Breast epithelium (tissue), 3 donors: ENCODE measurements around the gene SP140.

ENCODE experiments used
- POLR2A ChIP-seq: fragments of 450-650 bp; IDR thresholded peaks from one replicate; pipeline ENCODE4 v1.6.1; 2016; ENCODE audit warnings: antibody characterized with exemption, mild to moderate bottlenecking, moderate library complexity
- TF ChIP-seq, protein P1 (sequence below), 3 donors: fragments of 450-650 bp; IDR thresholded peaks; one replicate each; pipeline ENCODE4 v1.5.1; 2016 to 2017; ENCODE audit warnings: antibody characterized with exemption in 3 of 3, mild to moderate bottlenecking in 3 of 3, moderate library complexity in 3 of 3

DNA sequence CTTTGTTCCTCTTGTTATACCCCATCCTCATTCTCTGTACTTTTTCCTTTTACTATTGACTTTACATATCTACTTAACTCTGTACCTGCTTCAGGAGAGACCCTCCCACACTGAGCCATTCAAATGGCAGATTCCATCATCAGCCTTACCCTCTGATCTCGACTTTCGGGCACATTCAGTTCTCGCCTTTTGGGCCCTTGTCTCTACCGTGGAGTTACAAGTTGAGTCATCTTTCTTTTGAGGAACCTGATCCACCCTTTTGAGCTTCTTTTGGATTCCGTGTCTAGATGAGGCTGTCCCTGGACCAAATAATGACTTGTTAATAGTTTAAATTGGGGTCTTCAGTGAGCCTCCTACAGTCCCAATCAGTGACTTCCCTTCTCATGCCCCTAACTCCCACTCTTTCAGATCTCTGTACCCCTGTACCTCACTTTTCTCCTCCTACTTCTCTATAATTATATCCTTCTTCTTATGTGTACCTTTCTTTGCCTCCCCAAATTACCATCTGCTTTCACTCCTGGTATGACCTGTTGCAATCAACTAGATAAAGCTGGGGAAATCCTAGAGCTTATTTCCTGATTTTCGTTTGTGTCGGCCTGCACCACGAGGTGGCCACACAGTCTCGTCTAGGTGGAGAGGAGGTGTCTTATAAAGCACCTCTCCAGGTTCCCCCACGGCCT, 23.0 kb upstream of the SP140 start:
- TF ChIP-seq, protein P1, sequence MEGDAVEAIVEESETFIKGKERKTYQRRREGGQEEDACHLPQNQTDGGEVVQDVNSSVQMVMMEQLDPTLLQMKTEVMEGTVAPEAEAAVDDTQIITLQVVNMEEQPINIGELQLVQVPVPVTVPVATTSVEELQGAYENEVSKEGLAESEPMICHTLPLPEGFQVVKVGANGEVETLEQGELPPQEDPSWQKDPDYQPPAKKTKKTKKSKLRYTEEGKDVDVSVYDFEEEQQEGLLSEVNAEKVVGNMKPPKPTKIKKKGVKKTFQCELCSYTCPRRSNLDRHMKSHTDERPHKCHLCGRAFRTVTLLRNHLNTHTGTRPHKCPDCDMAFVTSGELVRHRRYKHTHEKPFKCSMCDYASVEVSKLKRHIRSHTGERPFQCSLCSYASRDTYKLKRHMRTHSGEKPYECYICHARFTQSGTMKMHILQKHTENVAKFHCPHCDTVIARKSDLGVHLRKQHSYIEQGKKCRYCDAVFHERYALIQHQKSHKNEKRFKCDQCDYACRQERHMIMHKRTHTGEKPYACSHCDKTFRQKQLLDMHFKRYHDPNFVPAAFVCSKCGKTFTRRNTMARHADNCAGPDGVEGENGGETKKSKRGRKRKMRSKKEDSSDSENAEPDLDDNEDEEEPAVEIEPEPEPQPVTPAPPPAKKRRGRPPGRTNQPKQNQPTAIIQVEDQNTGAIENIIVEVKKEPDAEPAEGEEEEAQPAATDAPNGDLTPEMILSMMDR (IDR thresholded peaks at IDR 0.05) = no peak
- TF ChIP-seq POLR2A = no peak
